Thyroid gland (tissue), 4 donors: ENCODE measurements around the gene AGBL5.

ENCODE experiments used
- POLR2A ChIP-seq, 2 donors: fragments of 450-650 bp; IDR thresholded peaks; one replicate each; pipeline ENCODE4 v1.6.1; 2017; ENCODE audit warnings: antibody characterized with exemption in 2 of 2, mild to moderate bottlenecking in 2 of 2, moderate library complexity in 1 of 2
- TF ChIP-seq, protein P1 (sequence below), 6 experiments: fragments of 200-600 bp in 3 of 6; fragments of 450-650 bp in 3 of 6; sonication (generic) in 3 of 6; IDR thresholded peaks; one replicate each; pipeline ENCODE4 v1.5.1; 2016 to 2019; ENCODE audit warnings: antibody characterized with exemption in 6 of 6, mild to moderate bottlenecking in 2 of 6, inconsistent platforms in 1 of 6, moderate library complexity in 1 of 6

DNA sequence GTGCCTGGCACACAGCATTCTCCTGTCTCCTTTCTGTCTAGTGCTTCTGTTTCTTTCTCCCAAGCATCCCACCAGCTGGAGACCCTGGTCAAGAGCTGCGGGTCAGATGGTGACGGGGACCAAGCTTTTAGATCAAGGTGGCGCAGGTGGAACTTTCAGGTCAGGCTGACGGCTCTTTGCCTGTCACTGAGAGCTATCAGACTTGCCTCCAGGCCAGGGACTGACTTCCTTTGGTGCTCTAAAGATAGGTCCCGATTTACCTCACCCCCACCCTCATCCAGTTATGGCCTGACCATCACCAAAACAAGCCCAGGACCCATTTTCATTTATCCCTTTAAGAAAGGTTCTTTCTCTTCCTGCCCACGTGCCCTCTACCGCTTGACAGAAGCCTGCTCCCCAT is 25.8 kb downstream of the AGBL5 start:
- TF ChIP-seq, protein P1, sequence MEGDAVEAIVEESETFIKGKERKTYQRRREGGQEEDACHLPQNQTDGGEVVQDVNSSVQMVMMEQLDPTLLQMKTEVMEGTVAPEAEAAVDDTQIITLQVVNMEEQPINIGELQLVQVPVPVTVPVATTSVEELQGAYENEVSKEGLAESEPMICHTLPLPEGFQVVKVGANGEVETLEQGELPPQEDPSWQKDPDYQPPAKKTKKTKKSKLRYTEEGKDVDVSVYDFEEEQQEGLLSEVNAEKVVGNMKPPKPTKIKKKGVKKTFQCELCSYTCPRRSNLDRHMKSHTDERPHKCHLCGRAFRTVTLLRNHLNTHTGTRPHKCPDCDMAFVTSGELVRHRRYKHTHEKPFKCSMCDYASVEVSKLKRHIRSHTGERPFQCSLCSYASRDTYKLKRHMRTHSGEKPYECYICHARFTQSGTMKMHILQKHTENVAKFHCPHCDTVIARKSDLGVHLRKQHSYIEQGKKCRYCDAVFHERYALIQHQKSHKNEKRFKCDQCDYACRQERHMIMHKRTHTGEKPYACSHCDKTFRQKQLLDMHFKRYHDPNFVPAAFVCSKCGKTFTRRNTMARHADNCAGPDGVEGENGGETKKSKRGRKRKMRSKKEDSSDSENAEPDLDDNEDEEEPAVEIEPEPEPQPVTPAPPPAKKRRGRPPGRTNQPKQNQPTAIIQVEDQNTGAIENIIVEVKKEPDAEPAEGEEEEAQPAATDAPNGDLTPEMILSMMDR (IDR thresholded peaks at IDR 0.05) = no peak
- TF ChIP-seq POLR2A (IDR thresholded peaks at IDR 0.05) = no peak
